Lower lobe of right lung (tissue), 2 donors: ENCODE results near the gene ST14. TPM values are rescaled to one million over a fixed set of nuclear protein-coding genes. Genes with fewer than 3 reads are reported as not detected.
A peak's percentile ranks its signal among the peaks of the same experiment; 100 is the strongest.

Source experiments
- ATAC-seq, 2 donors: fragments of 200-7000 bp; cut with Tn5 transposase; one replicate each; pipeline ENCODE4 v1.9.1; 2020 to 2022; ENCODE audit warnings: mild to moderate bottlenecking in 2 of 2, moderate library complexity in 2 of 2
- DNase-seq: peaks from one replicate; pipeline ENCODE4 v3.0.0-alpha.2; 2020
- H3K27ac ChIP-seq: fragments of 200-600 bp; one replicate; pipeline ENCODE4 v1.8.0; 2022
- H3K27me3 ChIP-seq: fragments of 200-600 bp; one replicate; pipeline ENCODE4 v1.8.0; 2022; ENCODE audit warnings: low read depth
- H3K36me3 ChIP-seq: fragments of 200-600 bp; one replicate; pipeline ENCODE4 v1.8.0; 2022; ENCODE audit warnings: mild to moderate bottlenecking
- H3K4me1 ChIP-seq: fragments of 200-600 bp; one replicate; pipeline ENCODE4 v1.8.0; 2022
- H3K4me3 ChIP-seq: fragments of 200-600 bp; one replicate; pipeline ENCODE4 v1.8.0; 2022; ENCODE audit warnings: mild to moderate bottlenecking
- H3K9me3 ChIP-seq: fragments of 200-600 bp; one replicate; pipeline ENCODE4 v1.8.0; 2022
- intact Hi-C: fragments of 100-400 bp; cut with DNase I; formaldehyde crosslinking; loops from one replicate; pipeline ENCODE4 v1.11.0; 2022
- total RNA-seq: library from RNA; stranded (reverse); fragmentation: NEBNext Ultra II Directional; extraction: Animal tissue kit (Norgen Biotek cat#: 25700); gene quantifications from one replicate; pipeline ENCODE4 v1.2.1, GENCODE V29; 2021
- TF ChIP-seq, protein P1 (sequence below): fragments of 200-600 bp; IDR thresholded peaks from one replicate; pipeline ENCODE4 v1.8.0; 2022; ENCODE audit warnings: antibody characterized with exemption, mild to moderate bottlenecking
- donor health status: DM: no; HTN: yes; CAD: no; lungs with severe emphysema.

Gene ST14
- total RNA-seq, 1 donor from 2014 or later, result 61.1 TPM

DNA sequence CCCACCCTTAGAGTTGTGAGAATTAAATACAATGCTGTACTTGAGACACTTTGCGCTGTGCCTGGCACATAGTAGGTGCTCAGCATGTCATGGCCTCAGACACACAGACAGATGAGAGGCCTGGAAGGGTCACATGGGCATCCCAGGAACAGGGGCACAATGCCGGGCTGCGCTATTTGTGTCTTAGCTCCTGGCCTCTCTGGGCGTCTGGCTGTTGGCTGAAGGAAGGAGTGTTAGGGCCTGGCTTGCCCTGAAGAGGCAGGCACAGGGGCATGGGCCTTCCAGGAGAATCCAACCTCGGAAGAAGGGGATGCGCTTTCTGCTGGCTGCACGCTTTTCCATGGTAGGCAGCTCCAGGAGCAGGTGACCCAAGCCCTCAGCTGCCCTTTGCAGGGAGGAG, 41.4 kb downstream of the ST14 start:
- Histone ChIP-seq H3K9me3 (no peaks in the 10 kb centered on the region), H3K4me3 (no peak overlapping the region), H3K27me3 (no peaks in the 10 kb centered on the region), H3K27ac (no peak overlapping the region), H3K4me1 (no peaks in the 10 kb centered on the region), H3K36me3 (peaks cover 31% of the 10 kb centered on the region)
- ATAC-seq (no peak), DNase-seq (no peak)
- intact Hi-C loops, result no loop called here
- TF ChIP-seq, protein P1, sequence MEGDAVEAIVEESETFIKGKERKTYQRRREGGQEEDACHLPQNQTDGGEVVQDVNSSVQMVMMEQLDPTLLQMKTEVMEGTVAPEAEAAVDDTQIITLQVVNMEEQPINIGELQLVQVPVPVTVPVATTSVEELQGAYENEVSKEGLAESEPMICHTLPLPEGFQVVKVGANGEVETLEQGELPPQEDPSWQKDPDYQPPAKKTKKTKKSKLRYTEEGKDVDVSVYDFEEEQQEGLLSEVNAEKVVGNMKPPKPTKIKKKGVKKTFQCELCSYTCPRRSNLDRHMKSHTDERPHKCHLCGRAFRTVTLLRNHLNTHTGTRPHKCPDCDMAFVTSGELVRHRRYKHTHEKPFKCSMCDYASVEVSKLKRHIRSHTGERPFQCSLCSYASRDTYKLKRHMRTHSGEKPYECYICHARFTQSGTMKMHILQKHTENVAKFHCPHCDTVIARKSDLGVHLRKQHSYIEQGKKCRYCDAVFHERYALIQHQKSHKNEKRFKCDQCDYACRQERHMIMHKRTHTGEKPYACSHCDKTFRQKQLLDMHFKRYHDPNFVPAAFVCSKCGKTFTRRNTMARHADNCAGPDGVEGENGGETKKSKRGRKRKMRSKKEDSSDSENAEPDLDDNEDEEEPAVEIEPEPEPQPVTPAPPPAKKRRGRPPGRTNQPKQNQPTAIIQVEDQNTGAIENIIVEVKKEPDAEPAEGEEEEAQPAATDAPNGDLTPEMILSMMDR, result no peak

DNA sequence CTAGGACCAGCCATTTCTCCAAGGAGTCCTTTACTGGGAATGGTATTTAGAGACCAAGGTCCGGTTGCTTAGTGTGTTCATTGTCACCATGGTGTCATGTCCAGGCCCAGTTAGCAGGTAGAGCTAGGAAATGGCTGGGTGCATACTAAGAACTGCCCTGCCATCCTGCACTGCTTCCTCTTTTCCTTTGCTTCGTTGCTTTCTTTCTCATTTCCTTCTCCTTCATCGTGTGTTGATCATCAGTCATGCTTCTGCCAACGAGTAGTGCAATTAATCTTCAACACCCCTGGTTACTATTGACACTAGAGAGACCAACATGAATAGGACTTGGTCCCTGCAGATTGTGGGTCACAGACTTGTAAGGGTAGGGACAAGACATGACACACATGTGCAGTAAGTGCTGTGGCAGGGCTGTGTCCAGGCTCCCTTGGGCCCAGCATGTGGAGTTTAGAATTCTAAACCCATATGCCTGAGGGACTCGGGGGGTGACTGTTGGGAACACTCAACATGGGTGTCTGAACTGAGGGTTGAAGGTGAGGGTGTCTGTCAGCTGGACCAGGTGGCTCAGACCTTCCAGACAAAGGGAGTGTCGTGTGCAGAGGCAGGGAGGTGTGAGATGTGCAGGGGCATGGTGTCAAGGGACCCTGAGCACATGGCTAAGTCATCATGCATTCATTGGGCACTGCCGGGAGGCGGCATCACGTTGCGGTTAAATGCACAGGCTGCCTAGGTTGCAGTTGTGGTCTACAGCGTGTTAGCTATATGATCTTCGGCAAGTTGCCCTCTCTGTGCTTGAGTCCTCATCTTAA, 42.6 kb downstream of the ST14 start:
- peak; percentile 20 for DNase-seq
- H3K9me3 ChIP-seq, result no peaks in the 10 kb centered on the region
- no peak for ATAC-seq
- TF ChIP-seq, protein P1, result no peak
- no peak overlapping the region for H3K27ac ChIP-seq
- H3K36me3 ChIP-seq, result peaks cover 22% of the 10 kb centered on the region
- H3K27me3 ChIP-seq, result no peaks in the 10 kb centered on the region
- intact Hi-C loops, result no loop called here
- H3K4me1 ChIP-seq, result no peaks in the 10 kb centered on the region
- no peak overlapping the region for H3K4me3 ChIP-seq

DNA sequence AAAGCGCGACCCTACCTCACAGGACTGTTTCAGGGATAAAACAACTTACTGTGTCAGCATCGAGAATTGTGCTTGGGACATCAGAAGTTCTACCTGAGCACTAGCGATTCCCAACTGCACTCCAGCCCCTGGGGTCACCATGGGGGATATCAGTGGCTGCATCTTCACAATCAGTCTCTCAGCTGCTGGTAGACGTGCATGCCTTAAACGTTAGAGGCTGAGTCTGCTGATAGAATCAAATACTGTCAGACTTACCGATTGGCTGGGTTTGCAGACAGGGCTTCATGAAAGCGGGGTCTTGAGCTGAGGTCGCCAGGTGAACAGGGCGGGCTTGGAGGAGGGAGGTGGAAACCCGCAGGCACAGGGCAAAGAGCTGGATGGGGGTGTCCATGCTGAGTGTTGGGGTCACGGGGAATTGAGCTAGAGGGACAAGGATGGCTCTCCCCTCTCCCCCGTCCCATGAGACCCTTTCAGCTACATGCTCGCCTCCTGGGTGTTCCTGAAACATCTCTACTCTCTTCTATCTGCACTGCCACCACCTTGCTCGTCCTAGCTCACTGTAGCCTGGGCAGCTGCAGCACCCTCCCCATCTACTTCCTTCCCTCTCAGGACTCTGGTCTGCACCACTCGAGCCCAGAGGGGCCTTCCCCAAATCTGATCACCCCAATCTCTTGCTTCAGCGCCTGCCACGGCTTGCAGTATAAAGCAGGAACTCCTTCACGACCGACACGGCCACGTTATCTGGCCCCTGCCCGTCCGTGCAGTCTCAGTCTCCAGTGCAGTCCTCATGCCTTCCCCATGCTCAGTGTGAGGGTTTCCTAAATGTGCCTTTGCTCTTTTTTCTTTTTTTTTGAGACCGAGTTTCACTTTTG, 43.5 kb downstream of the ST14 start:
- no peak overlapping the region for H3K27ac ChIP-seq
- peaks cover 24% of the 10 kb centered on the region for H3K36me3 ChIP-seq
- no peaks in the 10 kb centered on the region for H3K27me3 ChIP-seq
- peak; percentile 37 for DNase-seq
- no peak overlapping the region for H3K4me3 ChIP-seq
- ATAC-seq, result no peak
- H3K4me1 ChIP-seq, result no peaks in the 10 kb centered on the region
- no peaks in the 10 kb centered on the region for H3K9me3 ChIP-seq
- TF ChIP-seq, protein P1, result no peak
- intact Hi-C loops, result no loop called here

DNA sequence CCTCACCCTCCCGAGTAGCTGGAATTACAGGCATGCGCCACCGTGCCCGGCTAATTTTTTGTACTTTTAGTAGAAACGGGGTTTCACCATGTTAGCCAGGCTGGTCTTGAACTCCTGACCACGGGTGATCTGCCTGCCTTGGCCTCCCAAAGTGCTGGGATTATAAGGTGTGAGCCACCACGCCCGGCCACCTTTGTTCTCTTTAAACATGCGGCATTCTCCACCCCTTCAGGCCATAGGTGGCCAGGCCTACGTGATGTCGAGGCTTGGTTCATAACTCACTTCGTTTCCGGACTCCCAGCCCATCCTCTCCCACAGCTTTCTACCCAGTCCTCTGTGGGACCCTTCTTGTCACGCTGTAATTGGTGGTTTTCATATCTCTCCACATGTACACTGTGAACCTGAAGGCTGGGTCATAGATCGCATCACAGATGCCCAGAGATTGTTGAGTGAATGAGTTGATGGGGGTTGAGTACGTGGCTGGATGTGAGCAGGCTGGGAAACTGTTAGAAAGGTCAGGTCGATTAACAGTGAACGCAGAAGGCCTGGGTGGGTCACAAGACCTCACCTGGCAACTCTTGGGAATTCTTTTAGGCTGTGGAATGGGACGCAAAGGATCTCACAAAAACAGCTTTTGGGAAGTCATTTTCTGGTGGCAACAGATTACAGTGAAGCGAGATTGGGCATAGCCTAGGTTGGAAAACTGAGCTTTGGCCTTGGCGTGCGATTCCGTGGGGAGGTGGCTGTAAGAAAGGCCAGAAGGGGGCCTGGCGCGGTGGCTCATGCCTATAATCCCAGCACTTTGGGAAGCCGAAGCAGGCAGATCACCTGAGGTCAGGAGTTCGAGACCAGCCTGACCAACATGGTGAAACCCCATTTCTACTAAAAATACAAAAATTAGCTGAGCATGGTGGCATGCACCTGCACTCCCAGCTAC, 44.5 kb downstream of the ST14 start:
- Histone ChIP-seq H3K36me3 (peaks cover 31% of the 10 kb centered on the region), H3K27ac (no peak overlapping the region), H3K27me3 (no peaks in the 10 kb centered on the region), H3K4me1 (no peaks in the 10 kb centered on the region), H3K9me3 (no peaks in the 10 kb centered on the region), H3K4me3 (no peak overlapping the region)
- intact Hi-C loops, result no loop called here
- TF ChIP-seq, protein P1, result no peak
- ATAC-seq, result no peak
- DNase-seq, result peak; percentile 18

DNA sequence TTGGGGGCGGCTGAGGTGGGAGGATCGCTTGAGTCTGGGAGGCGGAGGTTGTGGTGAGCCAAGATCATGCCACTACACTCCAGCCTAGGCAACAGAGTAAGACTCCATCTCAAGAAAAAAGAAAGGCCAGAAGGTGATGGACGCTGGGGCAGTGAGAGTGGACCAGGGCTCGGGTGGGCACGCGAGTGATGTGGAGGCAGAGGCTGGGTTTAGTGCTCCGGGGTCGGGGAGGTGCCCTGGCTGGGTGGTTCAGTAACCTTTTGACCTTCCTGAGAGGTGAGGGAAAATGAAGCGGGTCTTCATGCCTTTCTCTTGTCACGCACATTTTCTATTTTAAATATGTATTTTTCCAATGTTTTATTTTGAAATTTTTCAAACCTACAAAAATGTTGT, 45.1 kb downstream of the ST14 start:
- no peaks in the 10 kb centered on the region for H3K9me3 ChIP-seq
- no peak overlapping the region for H3K27ac ChIP-seq
- DNase-seq (peak; percentile 22), ATAC-seq (no peak)
- no peaks in the 10 kb centered on the region for H3K4me1 ChIP-seq
- TF ChIP-seq, protein P1, result no peak
- no peak overlapping the region for H3K4me3 ChIP-seq
- no peaks in the 10 kb centered on the region for H3K27me3 ChIP-seq
- intact Hi-C loops, result no loop called here
- H3K36me3 ChIP-seq, result peaks cover 30% of the 10 kb centered on the region
